ENCODE measurements around the gene EIF6.

Gene EIF6

GRCh38 chr20:35312318-35312717 is 27.7 kb upstream of the EIF6 start:
- DNase-seq: peak; percentile 91

- no peak for DNase-seq
Measured at GRCh38 chr20:35311822-35312221, 27.2 kb upstream of the EIF6 start.

GRCh38 chr20:35311409-35311808 is 26.8 kb upstream of the EIF6 start:
- DNase-seq: peak; percentile 43

- peak; percentile 81 for DNase-seq
Measured at GRCh38 chr20:35307666-35308653, 23.4 kb upstream of the EIF6 start.

GRCh38 chr20:35306931-35307517 is 22.5 kb upstream of the EIF6 start:
- DNase-seq: peak; percentile 81

GRCh38 chr20:35305682-35306556 is 21.3 kb upstream of the EIF6 start:
- peak; percentile 100 for DNase-seq

- DNase-seq: no peak
Measured at GRCh38 chr20:35304956-35305355, 20.4 kb upstream of the EIF6 start.

GRCh38 chr20:35303735-35304491 is 19.3 kb upstream of the EIF6 start:
- DNase-seq: peak; percentile 89

- no peak for DNase-seq
Measured at GRCh38 chr20:35303382-35303734, 18.8 kb upstream of the EIF6 start.

GRCh38 chr20:35302421-35303335 is 18.1 kb upstream of the EIF6 start:
- DNase-seq: peak; percentile 86

GRCh38 chr20:35301426-35301825 is 16.9 kb upstream of the EIF6 start:
- no peak for DNase-seq

GRCh38 chr20:35300469-35301262 is 16.1 kb upstream of the EIF6 start:
- DNase-seq: no peak

GRCh38 chr20:35299780-35300179 is 15.2 kb upstream of the EIF6 start:
- DNase-seq: no peak

- no peak for DNase-seq
Measured at GRCh38 chr20:35298264-35298663, 13.7 kb upstream of the EIF6 start.

GRCh38 chr20:35297740-35298139 is 13.2 kb upstream of the EIF6 start:
- no peak for DNase-seq

- no peak for DNase-seq
Measured at GRCh38 chr20:35297155-35297554, 12.6 kb upstream of the EIF6 start.

GRCh38 chr20:35296101-35296554 is 11.6 kb upstream of the EIF6 start:
- DNase-seq: no peak

GRCh38 chr20:35295674-35296073 is 11.1 kb upstream of the EIF6 start:
- no peak for DNase-seq

- no peak for DNase-seq
Measured at GRCh38 chr20:35295058-35295457, 10.5 kb upstream of the EIF6 start.

GRCh38 chr20:35294293-35294685 is 9.7 kb upstream of the EIF6 start:
- DNase-seq: no peak

All from fibroblast of skin of right quadriceps (primary cell).